ENCODE measurements around the gene EFNA5.

DNA sequence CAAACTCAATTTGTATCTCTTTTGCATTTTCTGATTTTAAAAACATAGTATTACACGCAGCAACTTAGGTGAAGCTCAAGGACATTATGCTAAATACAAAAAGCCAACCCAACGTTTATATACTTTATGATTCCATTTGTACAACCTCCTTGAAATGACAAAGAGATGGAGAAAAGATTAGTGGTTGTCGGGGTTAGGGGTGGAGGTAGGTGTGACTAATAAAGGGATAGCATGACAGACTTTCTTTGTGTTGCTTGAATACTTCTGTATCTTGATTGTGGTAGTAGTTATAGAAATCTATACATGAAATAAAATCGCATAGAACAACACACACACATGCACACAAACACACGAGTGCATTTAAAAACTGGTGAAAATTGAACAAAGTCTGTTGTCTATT lies 42.5 kb upstream of the EFNA5 start:
- TF ChIP-seq, protein P1, sequence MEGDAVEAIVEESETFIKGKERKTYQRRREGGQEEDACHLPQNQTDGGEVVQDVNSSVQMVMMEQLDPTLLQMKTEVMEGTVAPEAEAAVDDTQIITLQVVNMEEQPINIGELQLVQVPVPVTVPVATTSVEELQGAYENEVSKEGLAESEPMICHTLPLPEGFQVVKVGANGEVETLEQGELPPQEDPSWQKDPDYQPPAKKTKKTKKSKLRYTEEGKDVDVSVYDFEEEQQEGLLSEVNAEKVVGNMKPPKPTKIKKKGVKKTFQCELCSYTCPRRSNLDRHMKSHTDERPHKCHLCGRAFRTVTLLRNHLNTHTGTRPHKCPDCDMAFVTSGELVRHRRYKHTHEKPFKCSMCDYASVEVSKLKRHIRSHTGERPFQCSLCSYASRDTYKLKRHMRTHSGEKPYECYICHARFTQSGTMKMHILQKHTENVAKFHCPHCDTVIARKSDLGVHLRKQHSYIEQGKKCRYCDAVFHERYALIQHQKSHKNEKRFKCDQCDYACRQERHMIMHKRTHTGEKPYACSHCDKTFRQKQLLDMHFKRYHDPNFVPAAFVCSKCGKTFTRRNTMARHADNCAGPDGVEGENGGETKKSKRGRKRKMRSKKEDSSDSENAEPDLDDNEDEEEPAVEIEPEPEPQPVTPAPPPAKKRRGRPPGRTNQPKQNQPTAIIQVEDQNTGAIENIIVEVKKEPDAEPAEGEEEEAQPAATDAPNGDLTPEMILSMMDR (IDR thresholded peaks at IDR 0.05), result no peak
- TF ChIP-seq POLR2A (IDR thresholded peaks at IDR 0.05), result no peak

All from vagina (tissue), 2 donors.